Panc1 (cell line): Measurements from ENCODE around the gene SUCO.

Source experiments
- POLR2AphosphoS5 ChIP-seq: IDR thresholded peaks from 2 replicates; pipeline ENCODE4 v1.6.1; 2012; ENCODE audit warnings: mild to moderate bottlenecking, low read depth, low read length, moderate library complexity
- SIN3A ChIP-seq: IDR thresholded peaks from 2 replicates; pipeline ENCODE4 v1.6.1; 2012; ENCODE audit warnings: low read depth, mild to moderate bottlenecking, low read length, moderate library complexity, borderline replicate concordance; ENCODE audit not compliant: insufficient read depth
- TF ChIP-seq, protein P1 (sequence below): fragments of 450-650 bp; IDR thresholded peaks from 2 replicates; pipeline ENCODE4 v1.5.1; 2017; ENCODE audit warnings: mild to moderate bottlenecking

DNA sequence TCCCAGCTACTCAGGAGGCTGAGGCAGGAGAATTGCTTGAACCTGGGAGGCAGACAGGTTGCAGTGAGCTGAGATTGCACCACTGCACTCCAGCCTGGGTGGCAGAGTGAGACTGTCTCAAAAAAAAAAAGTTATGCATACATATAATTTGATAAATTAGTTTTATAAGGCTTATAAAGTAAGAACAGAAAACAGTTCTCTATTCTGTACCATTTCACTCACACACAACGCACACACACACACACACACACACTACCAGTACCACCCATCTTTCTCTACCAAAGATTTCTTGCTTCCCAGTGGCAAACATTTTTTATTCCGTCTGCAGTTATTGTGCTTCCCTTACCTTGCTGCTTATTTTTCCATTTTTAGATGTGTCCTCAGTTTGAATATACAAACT lies 79.5 kb downstream of the SUCO start:
- TF ChIP-seq, protein P1, sequence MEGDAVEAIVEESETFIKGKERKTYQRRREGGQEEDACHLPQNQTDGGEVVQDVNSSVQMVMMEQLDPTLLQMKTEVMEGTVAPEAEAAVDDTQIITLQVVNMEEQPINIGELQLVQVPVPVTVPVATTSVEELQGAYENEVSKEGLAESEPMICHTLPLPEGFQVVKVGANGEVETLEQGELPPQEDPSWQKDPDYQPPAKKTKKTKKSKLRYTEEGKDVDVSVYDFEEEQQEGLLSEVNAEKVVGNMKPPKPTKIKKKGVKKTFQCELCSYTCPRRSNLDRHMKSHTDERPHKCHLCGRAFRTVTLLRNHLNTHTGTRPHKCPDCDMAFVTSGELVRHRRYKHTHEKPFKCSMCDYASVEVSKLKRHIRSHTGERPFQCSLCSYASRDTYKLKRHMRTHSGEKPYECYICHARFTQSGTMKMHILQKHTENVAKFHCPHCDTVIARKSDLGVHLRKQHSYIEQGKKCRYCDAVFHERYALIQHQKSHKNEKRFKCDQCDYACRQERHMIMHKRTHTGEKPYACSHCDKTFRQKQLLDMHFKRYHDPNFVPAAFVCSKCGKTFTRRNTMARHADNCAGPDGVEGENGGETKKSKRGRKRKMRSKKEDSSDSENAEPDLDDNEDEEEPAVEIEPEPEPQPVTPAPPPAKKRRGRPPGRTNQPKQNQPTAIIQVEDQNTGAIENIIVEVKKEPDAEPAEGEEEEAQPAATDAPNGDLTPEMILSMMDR: no peak
- no peak for TF ChIP-seq POLR2AphosphoS5
- no peak for TF ChIP-seq SIN3A
